Large intestine (tissue), 12 donors: ENCODE results near the gene CLRN1. TPM values are rescaled to one million over a fixed set of nuclear protein-coding genes. Genes with fewer than 3 reads are reported as not detected.

Experiments used
- DNase-seq, 2 donors: peaks; one replicate each; pipeline versions ENCODE4 v3.0.0 to v3.0.0-alpha.2; 2013
- H3K27ac ChIP-seq: one replicate; pipeline ENCODE4 v1.5.1; 2013; ENCODE audit warnings: low read length
- H3K27me3 ChIP-seq: 2 replicates; pipeline ENCODE4 v1.6.1; 2013; ENCODE audit warnings: low read length; ENCODE audit not compliant: control insufficient read depth, insufficient read depth
- H3K36me3 ChIP-seq: 2 replicates; pipeline ENCODE4 v1.6.1; 2013; ENCODE audit warnings: low read length; ENCODE audit not compliant: control insufficient read depth, insufficient read depth
- H3K4me1 ChIP-seq: one replicate; pipeline ENCODE4 v1.6.1; 2013; ENCODE audit warnings: low read length; ENCODE audit not compliant: control insufficient read depth, insufficient read depth
- H3K4me3 ChIP-seq: one replicate; pipeline ENCODE4 v1.5.1; 2013; ENCODE audit warnings: low read length
- H3K9me3 ChIP-seq: one replicate; pipeline ENCODE4 v1.6.1; 2013; ENCODE audit warnings: mild to moderate bottlenecking, low read depth, low read length, moderate library complexity; ENCODE audit not compliant: control insufficient read depth
- WGBS: methylation state at CpG from one replicate; pipeline ENCODE4 v1.1.5; 2013; ENCODE audit warnings: low lambda C conversion rate; ENCODE audit not compliant: insufficient coverage; 5-methylcytosine and 5-hydroxymethylcytosine counted together
- long read RNA-seq, 11 donors: transcript quantifications; one replicate each; lab custom pipeline, GENCODE V29; 2026
- polyA plus RNA-seq: library from polyadenylated mRNA; unstranded; fragments of 120-200 nt; gene quantifications from one replicate; pipeline ENCODE4 v1.2.1, GENCODE V29; 2013

Gene CLRN1, protein sequence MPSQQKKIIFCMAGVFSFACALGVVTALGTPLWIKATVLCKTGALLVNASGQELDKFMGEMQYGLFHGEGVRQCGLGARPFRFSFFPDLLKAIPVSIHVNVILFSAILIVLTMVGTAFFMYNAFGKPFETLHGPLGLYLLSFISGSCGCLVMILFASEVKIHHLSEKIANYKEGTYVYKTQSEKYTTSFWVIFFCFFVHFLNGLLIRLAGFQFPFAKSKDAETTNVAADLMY
- 8.7 TPM for polyA plus RNA-seq
- long read RNA-seq, donor 1: 0 reads
- long read RNA-seq, donor 2, partial matches to known transcripts: 0 of 2 reads
- long read RNA-seq, donor 2, other reads (novel, unspliced or antisense): 0 of 2 reads
- long read RNA-seq, donor 3: 0 reads
- long read RNA-seq, donor 4: 0 reads
- long read RNA-seq, donor 5: 0 reads
- long read RNA-seq, donor 6, partial matches to known transcripts: 0 of 3 reads
- long read RNA-seq, donor 6, other reads (novel, unspliced or antisense): 0 of 3 reads
- long read RNA-seq, donor 7: 0 reads
- long read RNA-seq, donor 8, transcript CLRN1-202 (3 exons, 2,359 nt): major isoform, 8 of 11 reads
- long read RNA-seq, donor 8, partial matches to known transcripts: 0 of 11 reads
- long read RNA-seq, donor 8, other reads (novel, unspliced or antisense): 0 of 11 reads
- long read RNA-seq, donor 9, transcript CLRN1-202 (3 exons, 2,359 nt): major isoform, 9 of 9 reads
- long read RNA-seq, donor 9, partial matches to known transcripts: 0 of 9 reads
- long read RNA-seq, donor 9, other reads (novel, unspliced or antisense): 0 of 9 reads
- long read RNA-seq, donor 10: 0 reads
- long read RNA-seq, donor 11, partial matches to known transcripts: 0 of 3 reads
- long read RNA-seq, donor 11, other reads (novel, unspliced or antisense): 0 of 3 reads

DNA sequence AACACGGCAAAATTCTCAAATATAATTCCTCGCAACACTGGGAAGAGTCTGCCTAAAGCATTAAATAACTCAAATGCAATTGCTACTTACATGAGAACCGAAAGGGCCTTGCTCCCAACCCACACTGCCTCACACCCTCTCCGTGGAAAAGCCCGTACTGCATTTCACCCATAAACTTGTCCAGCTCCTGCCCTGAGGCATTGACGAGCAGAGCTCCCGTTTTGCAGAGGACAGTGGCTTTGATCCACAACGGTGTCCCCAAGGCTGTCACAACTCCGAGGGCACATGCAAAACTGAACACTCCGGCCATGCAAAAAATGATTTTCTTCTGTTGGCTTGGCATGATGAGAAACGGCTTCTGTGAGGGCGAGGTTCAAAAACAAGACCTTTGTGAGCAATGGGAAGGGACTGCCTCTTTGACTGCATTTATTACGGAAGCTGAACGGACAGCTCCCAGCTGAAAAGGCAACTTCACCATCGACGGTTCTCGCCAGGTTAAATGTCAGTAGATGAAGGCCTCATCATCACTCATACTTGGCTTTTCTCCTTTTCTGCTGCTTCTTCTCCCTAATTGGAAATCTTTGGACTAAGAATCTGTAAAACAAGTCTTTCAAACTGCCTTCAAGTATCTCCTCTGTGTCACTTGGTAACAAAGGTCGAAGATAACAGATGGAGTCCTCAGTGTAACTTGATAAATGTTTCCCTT is at the start of gene CLRN1:
CLRN1 (minus strand) TSS at position 362 of the 706 bp plus-strand sequence; CDS start at position 343, 19 bp downstream.
- H3K27me3 ChIP-seq: no peaks in the 10 kb centered on the region
- no peaks in the 10 kb centered on the region for H3K9me3 ChIP-seq
- H3K4me3 ChIP-seq: peak within 1 kb of the TSS; percentile 39
- peaks cover 16% of the 10 kb centered on the region for H3K4me1 ChIP-seq
- DNase-seq: peak; percentile 59 to 89
- WGBS: 33% methylated on average over 1 of the region's 18 CpGs
- H3K36me3 ChIP-seq: no peaks in the 10 kb centered on the region
- peak within 1 kb of the TSS; percentile 73 for H3K27ac ChIP-seq

DNA sequence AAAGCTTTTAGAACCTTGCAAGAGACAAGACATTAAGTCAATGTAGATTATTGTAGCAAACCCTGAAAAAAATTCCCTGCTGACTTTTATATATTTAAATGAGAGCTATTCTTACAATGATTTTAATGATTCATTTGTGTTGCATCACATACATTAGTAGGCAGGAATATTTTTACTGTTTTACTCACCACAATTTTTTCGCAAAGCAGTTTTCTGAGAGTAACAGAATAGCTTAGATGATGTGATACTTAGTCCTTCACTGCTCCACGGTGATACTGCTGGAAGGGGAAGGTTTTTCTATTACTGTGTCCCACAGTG is 43.9 kb upstream of the CLRN1 start:
- H3K27ac ChIP-seq: peak overlapping the region; percentile 68
- WGBS: 90% methylated on average over 2 of the region's 2 CpGs

DNA sequence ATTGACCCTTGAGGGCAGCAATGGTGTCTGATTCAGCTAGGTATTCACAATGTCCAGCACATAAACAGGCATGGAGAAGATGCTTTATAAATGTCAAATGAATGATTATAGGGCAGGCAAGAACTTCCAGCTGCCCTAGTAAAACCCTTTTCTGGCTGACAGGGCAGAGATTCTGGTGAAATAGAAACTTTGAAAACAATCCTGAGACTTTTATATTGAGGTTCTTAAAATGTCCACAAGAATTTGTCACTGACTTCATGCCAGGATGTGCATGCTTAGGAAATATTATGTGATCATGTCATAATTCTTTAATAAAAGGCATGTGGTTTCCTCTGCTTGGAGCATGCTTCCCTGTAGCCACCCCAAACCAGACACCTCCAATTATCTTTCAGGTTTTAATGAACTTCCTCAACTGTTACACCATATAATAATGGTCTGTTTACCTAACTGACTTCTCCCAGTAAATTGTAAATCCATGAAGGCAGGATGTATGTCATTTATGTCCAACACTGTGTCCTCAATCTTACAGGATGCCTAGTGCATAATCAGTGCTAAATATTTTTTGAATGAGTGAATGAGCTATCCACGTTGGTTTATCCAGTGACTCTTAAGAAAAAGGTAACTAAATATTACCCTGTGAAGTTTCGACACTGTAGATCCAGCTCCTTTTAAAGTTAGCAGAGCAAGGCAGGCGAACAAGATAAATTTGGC is 43.4 kb upstream of the CLRN1 start:
- Histone ChIP-seq H3K36me3 (no peaks in the 10 kb centered on the region), H3K4me3 (no peak overlapping the region), H3K27ac (peak overlapping the region; percentile 68), H3K4me1 (peaks cover 20% of the 10 kb centered on the region), H3K27me3 (no peaks in the 10 kb centered on the region), H3K9me3 (no peaks in the 10 kb centered on the region)
- no peak for DNase-seq
- WGBS: 74% methylated on average over 3 of the region's 3 CpGs

More for the DNA sequence above, 43.9 kb upstream of the CLRN1 start:
- Histone ChIP-seq H3K27me3 (no peaks in the 10 kb centered on the region), H3K36me3 (no peaks in the 10 kb centered on the region), H3K4me1 (peaks cover 20% of the 10 kb centered on the region), H3K9me3 (no peaks in the 10 kb centered on the region), H3K4me3 (no peak overlapping the region)
- DNase-seq: no peak

DNA sequence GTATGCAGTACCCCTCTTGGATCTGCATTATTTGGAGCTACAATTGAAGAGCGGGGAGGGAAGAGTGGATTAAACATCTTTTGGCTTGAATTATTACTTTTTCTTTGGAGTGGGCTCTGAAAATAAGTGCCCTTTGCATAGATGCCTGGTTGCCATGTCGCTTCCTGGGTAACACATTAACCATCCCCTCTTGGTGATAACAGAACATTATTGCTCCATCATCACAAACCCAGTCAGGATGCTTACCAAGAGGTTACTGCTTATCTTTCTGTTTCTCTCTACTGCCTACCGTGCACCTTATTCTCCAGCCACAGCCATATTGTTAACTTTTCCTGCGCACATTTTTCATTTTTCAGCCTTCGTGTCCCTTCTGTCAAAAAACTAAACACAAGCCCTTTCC is 42.7 kb upstream of the CLRN1 start:
- Histone ChIP-seq H3K27ac (peak overlapping the region; percentile 68), H3K36me3 (no peaks in the 10 kb centered on the region), H3K9me3 (no peaks in the 10 kb centered on the region), H3K4me3 (no peak overlapping the region), H3K4me1 (peaks cover 20% of the 10 kb centered on the region), H3K27me3 (no peaks in the 10 kb centered on the region)
- peak; percentile 67 to 81 for DNase-seq
- WGBS: 33% methylated on average over 2 of the region's 5 CpGs

DNA sequence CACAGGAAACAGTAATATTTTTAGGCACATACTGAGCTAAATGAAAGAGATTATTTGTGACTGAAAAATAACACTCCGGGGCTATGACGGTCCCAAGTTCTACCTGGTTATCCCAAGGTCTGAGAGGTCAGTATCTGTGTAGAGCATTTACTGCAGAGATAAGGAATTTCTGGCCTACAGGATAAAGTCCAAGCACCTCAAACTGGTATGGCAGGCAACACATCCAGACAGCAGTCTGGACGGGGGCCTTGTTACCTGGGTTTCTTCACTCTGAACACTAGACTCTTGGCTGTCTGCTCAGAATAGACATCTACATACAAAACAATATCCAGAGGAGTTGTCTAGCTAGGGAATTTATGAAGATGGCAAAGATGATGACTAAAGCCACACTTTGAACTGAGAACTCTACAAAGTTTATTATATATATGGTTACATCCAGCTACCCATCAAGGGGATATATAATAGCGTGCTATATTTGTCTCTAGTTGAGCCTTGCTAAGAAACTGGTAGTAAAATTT is 42.0 kb upstream of the CLRN1 start:
- Histone ChIP-seq H3K4me3 (no peak overlapping the region), H3K27me3 (no peaks in the 10 kb centered on the region), H3K9me3 (no peaks in the 10 kb centered on the region), H3K4me1 (peaks cover 20% of the 10 kb centered on the region), H3K36me3 (no peaks in the 10 kb centered on the region), H3K27ac (peak overlapping the region; percentile 68)
- peak; percentile 71 to 84 for DNase-seq
- WGBS: 80% methylated on average over 1 of the region's 4 CpGs

DNA sequence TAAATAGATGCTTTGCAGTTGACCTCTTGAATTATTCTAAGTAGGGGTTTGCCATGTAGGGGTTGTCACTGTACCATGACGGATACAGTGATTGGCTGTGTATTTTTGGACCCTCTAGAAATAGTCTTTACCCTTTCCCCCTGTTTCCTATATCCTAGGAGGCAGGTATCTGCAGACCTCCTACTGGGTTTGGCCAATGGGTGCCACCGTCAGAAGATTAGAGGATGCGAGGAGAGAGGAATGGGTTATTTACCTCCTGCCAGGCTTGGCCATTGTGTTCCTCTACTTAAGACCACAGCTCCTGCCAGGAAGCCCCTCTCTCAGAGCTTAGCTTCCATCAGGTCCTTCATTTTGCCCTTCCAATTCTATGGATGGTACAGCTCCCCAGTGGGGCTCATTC is 40.2 kb upstream of the CLRN1 start:
- Histone ChIP-seq H3K36me3 (no peaks in the 10 kb centered on the region), H3K4me3 (no peak overlapping the region), H3K9me3 (no peaks in the 10 kb centered on the region), H3K27ac (peak overlapping the region; percentile 7), H3K4me1 (peaks cover 20% of the 10 kb centered on the region), H3K27me3 (no peaks in the 10 kb centered on the region)
- WGBS: no CpG with 5 or more reads among the region's 3 CpGs
- no peak for DNase-seq

DNA sequence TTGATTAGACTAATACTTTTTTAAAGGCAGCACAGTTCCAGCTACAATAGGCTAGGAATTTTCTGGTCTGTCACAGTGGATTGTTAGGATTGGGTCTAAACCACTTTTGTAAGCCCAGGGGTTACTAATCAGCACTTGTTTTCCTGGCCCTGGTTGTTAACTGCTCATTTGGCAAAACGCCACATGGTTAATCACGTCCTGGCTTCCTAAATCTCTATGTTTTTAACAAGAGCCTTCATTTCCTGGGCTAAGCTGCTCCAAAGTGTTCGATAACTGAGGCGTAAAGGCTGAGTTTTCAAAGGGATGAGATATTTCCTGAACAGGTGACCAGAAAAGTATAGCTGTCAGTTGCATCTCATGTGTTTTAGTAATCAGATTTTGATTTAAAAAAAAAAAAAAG is 38.9 kb upstream of the CLRN1 start:
- H3K4me1 ChIP-seq: peaks cover 20% of the 10 kb centered on the region
- H3K36me3 ChIP-seq: no peaks in the 10 kb centered on the region
- H3K27me3 ChIP-seq: no peaks in the 10 kb centered on the region
- H3K9me3 ChIP-seq: no peaks in the 10 kb centered on the region
- H3K4me3 ChIP-seq: no peak overlapping the region
- WGBS: 72% methylated on average over 2 of the region's 4 CpGs
- no peak for DNase-seq
- no peak overlapping the region for H3K27ac ChIP-seq

DNA sequence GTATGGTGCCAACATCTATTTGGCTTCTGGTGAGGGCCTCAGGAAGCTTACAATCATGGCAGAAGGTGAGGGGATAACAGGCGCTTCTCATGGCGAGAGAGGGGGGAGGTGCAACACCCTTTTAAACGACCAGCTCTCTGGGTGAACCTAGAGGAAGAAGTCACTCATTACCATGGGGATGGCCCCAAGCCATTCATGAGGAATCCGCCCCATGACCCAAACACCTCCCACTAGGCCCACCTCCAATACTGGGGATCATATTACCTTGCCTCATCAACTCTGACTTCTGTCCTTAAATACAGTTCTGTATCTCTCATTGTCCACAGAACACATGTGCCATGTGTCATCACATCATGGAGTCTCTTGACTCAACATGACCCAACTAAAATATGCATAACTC is 37.5 kb upstream of the CLRN1 start:
- Histone ChIP-seq H3K4me3 (no peak overlapping the region), H3K36me3 (no peaks in the 10 kb centered on the region), H3K27ac (no peak overlapping the region), H3K27me3 (no peaks in the 10 kb centered on the region), H3K4me1 (peaks cover 7% of the 10 kb centered on the region), H3K9me3 (no peaks in the 10 kb centered on the region)
- WGBS: no CpG with 5 or more reads among the region's 4 CpGs
- DNase-seq: no peak

DNA sequence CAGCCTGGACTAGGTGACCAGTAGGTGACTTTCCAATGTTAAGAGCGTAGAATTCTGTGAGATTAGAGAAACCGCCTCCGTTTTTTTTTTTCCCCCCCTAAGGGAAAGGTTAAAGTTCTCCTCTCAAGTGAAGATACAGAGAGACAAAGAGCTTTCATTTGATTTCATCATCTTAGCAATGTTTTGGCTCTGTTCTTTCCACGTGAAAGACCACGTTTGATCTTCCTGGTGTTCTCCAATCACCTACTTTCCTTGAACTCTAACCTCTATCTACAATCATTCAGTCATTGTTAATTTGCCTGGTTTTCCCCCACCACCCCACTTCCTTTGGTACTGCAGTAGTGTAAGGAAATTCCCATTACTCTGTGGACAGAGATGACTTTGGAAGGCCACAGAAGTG is 36.9 kb upstream of the CLRN1 start:
- H3K4me1 ChIP-seq: peaks cover 4% of the 10 kb centered on the region
- H3K36me3 ChIP-seq: no peaks in the 10 kb centered on the region
- H3K4me3 ChIP-seq: no peak overlapping the region
- no peaks in the 10 kb centered on the region for H3K9me3 ChIP-seq
- H3K27me3 ChIP-seq: no peaks in the 10 kb centered on the region
- peak in 1 of 2 donors; percentile 33 for DNase-seq
- 17% methylated on average over 5 of the region's 5 CpGs for WGBS
- H3K27ac ChIP-seq: no peak overlapping the region
